SK-N-MC (cell line): Measurements from ENCODE around the gene ACBD5.

Experiments
- EZH2 ChIP-seq: fragments of 200-600 bp; sonication (generic); IDR thresholded peaks from one replicate; pipeline ENCODE4 v1.6.1; 2017; ENCODE audit warnings: antibody characterized with exemption
- POLR2AphosphoS5 ChIP-seq: IDR thresholded peaks from 2 replicates; pipeline ENCODE4 v1.6.1; 2012; ENCODE audit warnings: mild to moderate bottlenecking, low read depth, low read length, borderline replicate concordance

- TF ChIP-seq EZH2 (no peak), POLR2AphosphoS5 (no peak)
These were observed 16.6 kb downstream of the ACBD5 start for GRCh38 chr10:27223964-27224363.
